GM13977 (cell line): ENCODE measurements around the gene PRKCA.

Experiments
- DNase-seq: peaks from one replicate; pipeline ENCODE4 v3.0.0; 2012; ENCODE audit warnings: low spot score
- in situ Hi-C: fragments of 300-500 bp; cut with MboI; formaldehyde crosslinking; loops from one replicate; pipeline ENCODE4 v1.12.0; 2022; ENCODE audit warnings: low sequenced_read_pairs, low pct_unique_long_range_greater_than_20kb, mixed read lengths, inconsistent platforms; ENCODE audit not compliant: unreplicated experiment
- TF ChIP-seq, protein P1 (sequence below): IDR thresholded peaks from 2 replicates; pipeline ENCODE4 v1.5.1; 2012; ENCODE audit warnings: mild to moderate bottlenecking, control low read depth; ENCODE audit not compliant: insufficient read depth; ENCODE audit errors: extremely low read depth, missing control alignments

The PRKCA gene

DNA sequence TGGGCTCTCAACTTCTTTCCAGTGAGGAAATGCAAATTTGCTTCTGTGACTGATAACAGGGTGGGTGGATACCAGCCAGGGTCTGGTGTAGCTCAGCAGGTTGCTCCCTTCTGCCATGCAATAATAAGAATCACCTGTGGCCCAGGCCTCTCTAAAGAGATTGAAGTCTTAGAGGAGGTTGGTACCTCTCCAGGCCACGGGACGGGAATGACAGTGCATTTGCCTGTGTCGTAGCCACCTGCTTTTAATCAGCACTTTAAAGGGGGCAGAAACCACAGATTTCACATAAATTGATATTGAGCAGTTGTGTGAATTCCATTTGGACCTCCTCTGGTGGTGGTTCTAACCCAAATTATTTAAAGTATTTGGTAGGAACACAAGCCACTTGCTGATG, 246.9 kb downstream of the PRKCA start:
- no peak for DNase-seq
- in situ Hi-C loops = no loop called here
- TF ChIP-seq, protein P1, sequence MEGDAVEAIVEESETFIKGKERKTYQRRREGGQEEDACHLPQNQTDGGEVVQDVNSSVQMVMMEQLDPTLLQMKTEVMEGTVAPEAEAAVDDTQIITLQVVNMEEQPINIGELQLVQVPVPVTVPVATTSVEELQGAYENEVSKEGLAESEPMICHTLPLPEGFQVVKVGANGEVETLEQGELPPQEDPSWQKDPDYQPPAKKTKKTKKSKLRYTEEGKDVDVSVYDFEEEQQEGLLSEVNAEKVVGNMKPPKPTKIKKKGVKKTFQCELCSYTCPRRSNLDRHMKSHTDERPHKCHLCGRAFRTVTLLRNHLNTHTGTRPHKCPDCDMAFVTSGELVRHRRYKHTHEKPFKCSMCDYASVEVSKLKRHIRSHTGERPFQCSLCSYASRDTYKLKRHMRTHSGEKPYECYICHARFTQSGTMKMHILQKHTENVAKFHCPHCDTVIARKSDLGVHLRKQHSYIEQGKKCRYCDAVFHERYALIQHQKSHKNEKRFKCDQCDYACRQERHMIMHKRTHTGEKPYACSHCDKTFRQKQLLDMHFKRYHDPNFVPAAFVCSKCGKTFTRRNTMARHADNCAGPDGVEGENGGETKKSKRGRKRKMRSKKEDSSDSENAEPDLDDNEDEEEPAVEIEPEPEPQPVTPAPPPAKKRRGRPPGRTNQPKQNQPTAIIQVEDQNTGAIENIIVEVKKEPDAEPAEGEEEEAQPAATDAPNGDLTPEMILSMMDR = no peak

DNA sequence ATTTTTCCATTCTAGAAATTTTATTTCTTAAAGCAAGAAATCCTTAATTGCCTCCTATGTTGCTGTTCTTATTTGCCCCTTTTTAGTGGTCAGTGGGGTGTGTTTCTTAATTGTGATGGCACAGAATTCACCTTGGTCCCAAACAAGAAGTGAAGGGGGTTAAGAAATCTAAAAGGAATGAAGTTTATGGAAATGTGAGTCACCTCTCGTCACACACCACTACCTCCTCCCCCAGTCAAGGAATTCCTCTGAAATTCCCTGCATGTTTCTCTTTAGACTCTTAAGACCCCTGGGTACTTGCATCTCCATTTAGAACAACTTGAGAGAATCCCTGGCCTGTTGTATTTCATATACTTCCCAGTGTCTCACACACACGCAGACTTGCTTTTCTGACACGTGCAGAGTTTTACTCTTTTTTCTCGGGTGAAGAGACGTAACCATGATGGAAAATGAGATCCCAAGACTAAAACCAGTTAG, 247.4 kb downstream of the PRKCA start:
- no peak for DNase-seq
- in situ Hi-C loops = loop anchor here (25.0 kb wide), 1 partner anchor 287 kb away; no protein-coding TSS in a partner anchor
- TF ChIP-seq, protein P1 = no peak

DNA sequence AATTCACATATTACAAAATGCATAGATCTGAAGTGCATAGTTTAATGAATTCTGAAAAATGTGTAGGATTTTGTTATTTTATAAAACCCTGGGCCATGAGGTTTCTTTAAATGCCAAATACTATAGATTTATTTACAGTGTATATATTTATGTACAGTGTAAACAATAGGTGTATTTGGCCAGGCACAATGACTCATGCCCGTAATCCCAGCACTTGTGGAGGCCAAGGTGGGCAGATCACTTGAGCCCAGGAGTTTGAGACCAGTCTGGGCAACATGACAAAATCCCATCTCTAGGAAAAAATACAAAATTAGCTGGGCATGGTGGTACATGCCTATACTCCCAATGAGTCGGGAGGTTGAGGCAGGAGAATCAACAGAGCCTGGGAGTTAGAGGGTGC, 249.4 kb downstream of the PRKCA start:
- in situ Hi-C loops = loop anchor here (25.0 kb wide), 1 partner anchor 290 kb away; no protein-coding TSS in a partner anchor
- DNase-seq = no peak
- TF ChIP-seq, protein P1 = no peak

DNA sequence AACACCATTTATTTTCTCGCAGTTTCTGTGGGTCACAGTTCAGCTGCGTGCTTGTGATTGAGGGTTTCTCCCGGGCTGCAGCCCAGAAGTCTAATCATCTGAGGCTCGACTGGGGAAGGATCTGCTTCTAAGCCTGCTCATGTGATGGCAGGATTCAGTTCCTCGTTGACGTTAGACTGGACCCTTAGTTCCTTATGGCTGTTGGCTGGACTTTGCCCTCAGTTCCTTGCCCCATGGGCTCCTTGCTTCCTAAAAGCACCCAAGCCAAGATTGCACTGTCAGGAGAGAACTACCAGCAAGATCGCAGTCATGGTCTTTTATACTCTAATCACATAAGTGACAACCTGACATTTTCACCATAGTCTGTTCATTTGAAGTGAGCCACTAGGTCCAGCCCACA, 250.0 kb downstream of the PRKCA start:
- TF ChIP-seq, protein P1 = no peak
- no peak for DNase-seq
- in situ Hi-C loops = loop anchor here (25.0 kb wide), 1 partner anchor 290 kb away; no protein-coding TSS in a partner anchor

DNA sequence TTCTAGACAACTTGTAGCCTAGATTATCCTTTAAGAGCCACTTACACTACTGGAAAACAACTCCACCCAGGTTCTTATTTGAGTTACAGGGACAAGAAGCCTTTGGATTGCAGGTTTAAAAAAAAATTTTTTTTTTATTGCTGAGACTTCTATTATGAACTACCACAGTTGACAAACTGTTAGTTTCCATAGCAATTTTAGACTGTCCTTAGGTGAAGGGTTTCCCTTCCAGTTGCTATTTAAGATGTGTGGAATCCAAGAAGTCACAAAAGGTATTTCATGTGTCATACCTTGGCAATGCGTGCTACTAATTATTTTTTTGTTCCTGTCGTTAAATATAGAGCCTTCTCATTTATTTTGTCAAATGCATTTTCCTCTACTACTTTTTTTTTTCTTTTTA, 253.2 kb downstream of the PRKCA start:
- no peak for DNase-seq
- in situ Hi-C loops = loop anchor here (25.0 kb wide), 1 partner anchor 293 kb away; no protein-coding TSS in a partner anchor
- TF ChIP-seq, protein P1 = no peak

DNA sequence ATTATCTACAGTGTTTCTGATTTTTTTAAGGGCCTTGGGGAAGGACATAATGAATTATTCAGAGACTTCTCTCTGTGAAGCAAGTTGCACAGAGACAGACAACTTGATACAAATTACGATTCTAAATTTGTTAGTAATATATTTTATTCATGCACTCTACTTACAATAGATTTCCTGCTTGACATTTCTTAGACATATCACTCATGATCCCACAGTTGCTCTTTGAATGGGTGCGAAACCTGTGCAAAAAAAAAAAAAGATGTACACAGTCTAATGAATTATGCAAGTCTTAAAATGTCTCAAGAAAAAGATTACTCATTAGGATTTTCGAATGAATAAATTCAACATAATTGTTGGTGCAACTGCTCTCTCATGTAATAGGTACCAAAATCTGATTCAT, 254.8 kb downstream of the PRKCA start:
- TF ChIP-seq, protein P1 = no peak
- in situ Hi-C loops = loop anchor here (25.0 kb wide), 1 partner anchor 295 kb away; no protein-coding TSS in a partner anchor
- no peak for DNase-seq
